IPS DF 4.7 (cell line): Measurements from ENCODE around the gene SUCO.

Source experiments
- DNase-seq: peaks from one replicate; pipeline ENCODE4 v3.0.0-alpha.2; 2013; ENCODE audit warnings: low spot score; ENCODE audit errors: extremely low read depth

The SUCO gene

GRCh38 chr1:172514108-172514507, 18.8 kb upstream of the SUCO start:
- DNase-seq, result no peak

- DNase-seq, result no peak
Measured at GRCh38 chr1:172515436-172515835, 17.5 kb upstream of the SUCO start.

- DNase-seq, result no peak
Measured at GRCh38 chr1:172515927-172516326, 17.0 kb upstream of the SUCO start.

- no peak for DNase-seq
Measured at GRCh38 chr1:172517081-172517480, 15.9 kb upstream of the SUCO start.

GRCh38 chr1:172517545-172517944, 15.4 kb upstream of the SUCO start:
- no peak for DNase-seq

- DNase-seq, result no peak
Measured at GRCh38 chr1:172529304-172529703, 3.6 kb upstream of the SUCO start.

- DNase-seq, result no peak
Measured at GRCh38 chr1:172530000-172530399, 3.0 kb upstream of the SUCO start.

GRCh38 chr1:172531412-172532182, 1.4 kb upstream of the SUCO start:
- DNase-seq, result no peak

GRCh38 chr1:172532183-172532699, 709 bp upstream of the SUCO start:
- DNase-seq, result peak; percentile 94

GRCh38 chr1:172533513-172534151, 682 bp downstream of the SUCO start:
- no peak for DNase-seq

GRCh38 chr1:172536256-172536655, 3.3 kb downstream of the SUCO start:
- DNase-seq, result no peak

GRCh38 chr1:172537366-172537765, 4.4 kb downstream of the SUCO start:
- no peak for DNase-seq

GRCh38 chr1:172537827-172538391, 5.0 kb downstream of the SUCO start:
- peak; percentile 74 for DNase-seq

- no peak for DNase-seq
Measured at GRCh38 chr1:172540635-172541034, 7.7 kb downstream of the SUCO start.

- DNase-seq, result no peak
Measured at GRCh38 chr1:172544481-172545104, 11.6 kb downstream of the SUCO start.

GRCh38 chr1:172545396-172546004, 12.6 kb downstream of the SUCO start:
- no peak for DNase-seq

GRCh38 chr1:172547071-172547470, 14.1 kb downstream of the SUCO start:
- DNase-seq, result no peak

GRCh38 chr1:172549621-172550280, 16.8 kb downstream of the SUCO start:
- DNase-seq, result no peak

- no peak for DNase-seq
Measured at GRCh38 chr1:172551279-172551678, 18.3 kb downstream of the SUCO start.

- no peak for DNase-seq
Measured at GRCh38 chr1:172554915-172555314, 22.0 kb downstream of the SUCO start.

GRCh38 chr1:172556461-172556860, 23.5 kb downstream of the SUCO start:
- DNase-seq, result no peak
